HG02623 (cell line): ENCODE measurements around the gene APBB2.

Experiments used
- ATAC-seq: cut with Tn5 transposase; IDR thresholded peaks from one replicate; pipeline ENCODE4 v1.9.1; 2021; ENCODE audit warnings: moderate library complexity; ENCODE audit not compliant: unreplicated experiment

The APBB2 gene

GRCh38 chr4:41216294-41217019 is 2.1 kb upstream of the APBB2 start:
- peak; percentile 33 for ATAC-seq

GRCh38 chr4:41215969-41216293 is 1.6 kb upstream of the APBB2 start:
- ATAC-seq, result no peak

GRCh38 chr4:41215155-41215554 is 813 bp upstream of the APBB2 start:
- no peak for ATAC-seq

DNA sequence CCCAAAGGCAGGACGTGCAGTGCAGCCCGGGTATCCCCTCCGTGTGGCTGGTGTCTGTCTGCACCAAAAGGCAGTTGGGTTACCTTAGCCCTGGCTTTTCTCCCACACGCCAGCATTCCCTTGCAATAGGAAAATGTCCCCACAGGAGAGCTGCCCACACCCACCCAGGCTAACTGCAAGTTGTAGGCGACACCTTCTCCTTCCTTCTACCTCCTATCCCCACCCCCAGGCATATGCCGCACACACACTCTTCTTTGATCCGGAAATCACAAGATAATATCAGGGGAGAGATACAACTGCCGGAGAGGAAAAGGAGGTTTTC is 444 bp upstream of the APBB2 start:
- ATAC-seq, result no peak

DNA sequence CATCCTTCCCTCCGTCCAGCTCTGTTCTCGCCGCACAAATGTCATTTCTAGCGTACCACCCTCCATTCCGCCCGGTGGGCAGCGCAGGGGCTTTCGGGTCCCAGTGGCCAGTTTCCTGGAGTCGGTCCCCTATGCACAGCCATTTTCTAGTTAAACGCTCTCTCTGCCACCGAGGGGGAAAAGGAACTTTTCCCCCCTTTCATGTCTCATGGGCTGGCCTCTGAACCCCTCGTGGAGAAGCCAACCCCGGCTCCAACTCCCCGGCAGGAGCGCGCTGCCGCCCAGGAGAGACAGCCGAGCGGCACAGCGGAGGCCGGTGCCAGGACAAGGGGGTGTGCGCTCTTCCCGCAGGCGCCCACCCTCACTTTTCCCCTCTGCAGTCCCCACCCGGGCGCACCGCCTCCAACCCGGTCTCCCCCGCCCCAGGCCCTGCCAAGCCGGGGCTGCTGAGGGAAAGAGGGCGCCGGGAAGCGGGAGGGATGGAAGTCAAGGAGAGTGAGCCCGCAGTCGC is 662 bp downstream of the APBB2 start:
- no peak for ATAC-seq

DNA sequence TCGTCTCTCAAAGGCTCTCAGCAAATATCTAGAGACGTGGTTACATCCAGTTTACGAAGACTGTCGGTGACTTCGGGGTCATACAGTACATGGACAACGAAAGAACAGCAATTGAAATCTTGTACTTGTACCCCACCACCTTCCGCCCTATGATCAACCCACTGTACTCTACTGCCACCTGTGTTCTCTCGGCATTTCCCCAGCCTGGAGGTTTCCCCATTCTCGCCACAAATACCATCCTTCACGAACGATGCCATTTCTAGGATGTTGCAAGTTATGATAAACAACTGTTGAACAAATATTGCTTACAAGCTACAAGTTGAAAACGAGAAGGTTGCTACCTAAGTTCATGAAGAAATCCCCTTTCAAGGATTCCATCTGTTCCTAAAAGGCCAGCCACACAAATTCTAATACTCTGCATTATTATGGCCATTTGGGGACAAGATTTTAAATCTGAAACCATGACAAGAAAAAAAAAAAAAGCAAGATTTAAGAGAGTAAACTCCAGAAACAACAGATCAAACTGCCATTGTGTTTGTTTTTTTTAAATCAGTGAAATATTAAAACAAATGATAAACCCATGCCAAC is 1.6 kb downstream of the APBB2 start:
- no peak for ATAC-seq

GRCh38 chr4:41211951-41212615 is 2.3 kb downstream of the APBB2 start:
- ATAC-seq, result no peak

DNA sequence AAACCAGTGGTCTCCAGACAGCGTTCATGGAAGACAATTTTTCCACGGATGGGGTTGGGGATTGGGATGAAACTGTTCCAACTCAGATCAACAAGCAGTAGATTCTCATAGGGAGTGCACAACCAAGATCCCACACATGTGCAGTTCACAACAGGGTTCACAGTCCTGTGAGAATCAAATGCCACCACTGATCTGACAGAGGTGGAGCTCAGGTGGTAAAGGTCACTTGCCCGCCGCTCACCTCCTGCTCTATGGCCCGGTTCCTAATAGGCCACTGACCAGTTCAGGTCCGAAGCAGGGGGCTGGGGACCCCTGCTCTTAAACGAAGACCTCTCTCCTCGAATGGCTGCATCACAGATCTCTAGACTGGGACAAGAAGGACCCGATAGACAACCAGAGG is 4.4 kb downstream of the APBB2 start:
- ATAC-seq, result no peak

DNA sequence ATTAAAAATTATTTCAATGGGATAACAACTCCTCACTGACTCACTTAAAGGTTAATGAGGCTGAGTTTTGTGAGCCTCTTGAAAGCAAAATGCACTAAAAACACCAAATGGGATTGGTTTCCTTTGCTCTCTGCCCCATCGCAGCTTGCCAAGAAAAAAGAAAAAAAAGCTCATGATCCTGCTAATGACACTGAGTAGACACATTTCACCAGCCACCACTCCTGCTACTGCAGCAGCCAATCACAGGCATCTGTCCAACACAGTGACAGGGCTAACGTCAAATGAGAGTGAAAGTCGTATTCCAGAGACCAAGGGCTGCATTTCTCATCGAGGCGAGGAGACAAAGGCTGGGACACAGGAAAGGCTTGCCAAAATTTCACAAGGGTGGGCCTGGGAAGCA is 5.2 kb downstream of the APBB2 start:
- no peak for ATAC-seq

- no peak for ATAC-seq
These were observed 7.0 kb downstream of the APBB2 start for GRCh38 chr4:41207291-41207831.

DNA sequence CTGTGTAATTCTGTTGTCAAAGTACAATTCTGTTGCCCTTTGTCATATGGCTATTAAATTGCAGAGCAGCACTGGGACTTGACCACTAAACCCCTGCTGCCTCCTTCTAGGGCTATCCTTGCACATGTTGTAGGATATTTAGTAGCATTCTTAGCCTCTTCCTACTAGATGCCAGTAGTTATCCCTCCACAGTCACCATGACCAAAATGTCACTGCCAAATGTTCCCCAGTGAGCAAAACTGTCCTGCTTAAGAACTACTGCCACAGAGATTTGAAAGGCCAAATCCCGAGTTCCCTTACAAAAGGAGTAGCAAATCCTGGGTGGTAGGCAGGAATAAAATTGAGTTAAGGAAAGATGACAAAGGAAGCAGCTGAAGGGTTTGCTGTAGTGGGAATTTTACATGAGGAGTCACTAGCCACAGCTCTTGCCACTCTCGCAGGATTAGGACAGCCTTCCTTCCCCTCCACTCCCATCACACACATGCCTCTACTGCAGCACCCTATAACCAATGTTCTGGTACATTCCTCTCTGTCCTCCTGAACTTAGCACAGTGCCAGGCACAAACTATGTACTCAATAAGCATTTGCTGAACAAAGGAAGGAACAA is 8.4 kb downstream of the APBB2 start:
- ATAC-seq, result no peak

DNA sequence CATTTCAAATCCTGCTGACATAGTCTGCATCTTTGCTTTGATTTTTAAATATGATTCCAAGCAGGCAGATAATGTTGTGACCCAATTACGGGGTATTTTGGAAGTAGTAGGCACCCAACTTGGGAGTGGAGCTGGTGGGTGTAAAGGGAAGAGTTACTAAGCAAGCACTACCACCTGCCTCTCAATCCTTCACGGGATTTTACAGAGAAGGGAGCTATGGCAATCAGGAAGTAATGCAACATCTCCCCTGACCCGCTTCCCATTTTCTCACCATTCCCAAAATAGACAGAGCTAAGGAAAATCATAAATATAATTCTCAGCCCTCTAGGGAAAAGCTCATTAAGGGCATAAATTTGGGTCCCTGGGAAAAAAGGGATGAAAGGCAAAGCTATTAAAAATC is 9.2 kb downstream of the APBB2 start:
- no peak for ATAC-seq

DNA sequence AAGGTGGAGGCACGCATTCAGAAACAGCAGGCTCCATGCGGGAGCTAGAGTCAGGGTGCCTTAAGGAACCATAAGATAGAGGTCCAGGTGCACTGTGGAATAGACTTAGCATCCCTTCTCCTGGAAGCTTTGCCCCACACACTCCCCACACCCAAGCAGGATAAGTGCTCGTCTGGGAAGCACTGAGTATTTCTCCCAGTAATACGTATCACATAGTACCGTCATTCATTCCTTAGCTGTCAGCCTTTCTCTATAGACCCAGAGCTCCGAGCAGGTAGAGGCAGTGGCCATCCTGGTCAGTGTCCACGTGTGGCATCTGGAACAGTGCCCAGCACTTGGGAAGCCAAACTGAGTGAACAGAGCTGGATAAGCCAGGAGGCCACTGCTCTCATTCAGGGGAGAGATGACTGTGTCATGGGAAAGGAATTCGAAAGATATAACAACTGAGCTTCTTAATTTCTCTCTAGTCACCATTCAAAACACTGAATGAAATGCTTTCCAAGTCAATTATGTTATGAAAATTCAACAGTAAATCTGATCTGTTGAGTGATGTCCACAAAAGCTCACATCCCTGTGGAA is 9.9 kb downstream of the APBB2 start:
- no peak for ATAC-seq

DNA sequence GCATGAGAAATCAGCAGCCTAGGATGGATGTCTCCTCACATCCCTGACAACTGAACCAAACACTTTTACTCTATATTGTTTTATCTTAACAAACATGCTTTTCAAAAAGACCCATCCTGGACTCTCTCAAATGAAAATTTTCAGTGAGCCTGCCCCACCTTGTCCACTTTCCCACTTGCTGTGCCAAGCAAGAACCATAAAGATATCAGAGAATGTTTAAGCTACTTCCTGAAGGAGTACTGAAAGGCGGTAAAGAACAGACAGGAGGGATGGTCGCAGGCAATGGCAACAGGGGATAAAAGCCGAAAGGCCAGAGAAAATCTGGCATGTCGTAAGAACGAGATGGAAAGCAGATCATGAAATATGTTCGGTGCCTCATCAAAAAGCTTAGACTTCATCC is 10.5 kb downstream of the APBB2 start:
- ATAC-seq, result no peak

- ATAC-seq, result no peak
These were observed 11.3 kb downstream of the APBB2 start for GRCh38 chr4:41202820-41203568.

GRCh38 chr4:41202356-41202755 is 12.0 kb downstream of the APBB2 start:
- no peak for ATAC-seq

- no peak for ATAC-seq
These were observed 13.8 kb downstream of the APBB2 start for GRCh38 chr4:41200486-41201017.

DNA sequence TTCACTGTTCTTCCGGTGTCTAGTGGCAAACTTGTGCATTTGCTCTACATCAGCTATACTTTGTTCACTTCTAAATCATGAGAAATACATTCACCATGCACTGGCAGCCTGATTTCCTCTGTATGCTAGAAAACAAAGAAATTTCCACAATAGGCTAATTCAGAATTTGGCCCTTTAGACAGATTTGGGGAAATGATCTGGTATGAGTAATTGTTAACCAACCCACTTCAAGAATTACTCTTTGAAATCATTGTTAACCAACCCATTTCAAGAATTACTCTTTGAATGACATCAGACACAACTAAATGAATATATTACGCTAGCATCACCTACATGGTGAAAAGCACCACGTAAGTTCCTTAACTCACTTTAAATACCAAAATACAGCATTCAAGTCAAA is 14.6 kb downstream of the APBB2 start:
- no peak for ATAC-seq

GRCh38 chr4:41197996-41198395 is 16.3 kb downstream of the APBB2 start:
- ATAC-seq, result no peak

- no peak for ATAC-seq
These were observed 16.8 kb downstream of the APBB2 start for GRCh38 chr4:41197495-41197894.
